ENCODE results near the gene TMEM117. TPM values are rescaled to one million over a fixed set of nuclear protein-coding genes. Genes with fewer than 3 reads are reported as not detected.

The TMEM117 gene
- total RNA-seq, 1 donor from 2014 or later = 35.3 TPM

- Mint-ChIP-seq H3K27me3 (ENCODE audit: low read depth) (no peaks in the 10 kb centered on the region), H3K9me3 (peaks cover 9% of the 10 kb centered on the region), H3K4me1 (peaks cover 8% of the 10 kb centered on the region)
Measured at GRCh38 chr12:44259890-44260289, 424.0 kb downstream of the TMEM117 start.

GRCh38 chr12:44260581-44260980, 424.7 kb downstream of the TMEM117 start:
- H3K9me3 Mint-ChIP-seq = peaks cover 9% of the 10 kb centered on the region
- H3K27ac Mint-ChIP-seq = no peak overlapping the region
- no peak overlapping the region for H3K4me3 Mint-ChIP-seq
- H3K4me1 Mint-ChIP-seq = peaks cover 8% of the 10 kb centered on the region
- H3K36me3 Mint-ChIP-seq = peaks cover 3% of the 10 kb centered on the region
- H3K27me3 Mint-ChIP-seq (ENCODE audit: low read depth) = no peaks in the 10 kb centered on the region
- DNase-seq (ENCODE audit: low spot score in 2 of 2, unreplicated experiment in 2 of 2) = no peak
- no peak for TF ChIP-seq CTCF (IDR thresholded peaks at IDR 0.05; ENCODE audit: unreplicated experiment)

More at GRCh38 chr12:44259890-44260289, 424.0 kb downstream of the TMEM117 start:
- TF ChIP-seq CTCF (IDR thresholded peaks at IDR 0.05; ENCODE audit: unreplicated experiment) = no peak
- DNase-seq (ENCODE audit: low spot score in 2 of 2, unreplicated experiment in 2 of 2) = no peak
- no peak overlapping the region for H3K4me3 Mint-ChIP-seq
- peaks cover 3% of the 10 kb centered on the region for H3K36me3 Mint-ChIP-seq
- H3K27ac Mint-ChIP-seq = no peak overlapping the region

GRCh38 chr12:44285321-44285960, 449.6 kb downstream of the TMEM117 start:
- no peaks in the 10 kb centered on the region for H3K4me1 Mint-ChIP-seq
- DNase-seq (ENCODE audit: low spot score in 2 of 2, unreplicated experiment in 2 of 2) = no peak
- peaks cover 8% of the 10 kb centered on the region for H3K9me3 Mint-ChIP-seq
- H3K4me3 Mint-ChIP-seq = no peak overlapping the region
- no peaks in the 10 kb centered on the region for H3K27me3 Mint-ChIP-seq (ENCODE audit: low read depth)
- no peak overlapping the region for H3K27ac Mint-ChIP-seq
- TF ChIP-seq CTCF (IDR thresholded peaks at IDR 0.05; ENCODE audit: unreplicated experiment) = no peak
- H3K36me3 Mint-ChIP-seq = peaks cover 9% of the 10 kb centered on the region

GRCh38 chr12:44286336-44286735, 450.5 kb downstream of the TMEM117 start:
- no peak overlapping the region for H3K27ac Mint-ChIP-seq
- no peak for DNase-seq (ENCODE audit: low spot score in 2 of 2, unreplicated experiment in 2 of 2)
- no peak for TF ChIP-seq CTCF (IDR thresholded peaks at IDR 0.05; ENCODE audit: unreplicated experiment)
- H3K4me3 Mint-ChIP-seq = no peak overlapping the region
- H3K36me3 Mint-ChIP-seq = peaks cover 10% of the 10 kb centered on the region
- no peaks in the 10 kb centered on the region for H3K27me3 Mint-ChIP-seq (ENCODE audit: low read depth)
- H3K4me1 Mint-ChIP-seq = no peaks in the 10 kb centered on the region
- peaks cover 11% of the 10 kb centered on the region for H3K9me3 Mint-ChIP-seq

- Mint-ChIP-seq H3K9me3 (peaks cover 13% of the 10 kb centered on the region), H3K27ac (no peak overlapping the region), H3K27me3 (ENCODE audit: low read depth) (no peaks in the 10 kb centered on the region), H3K4me3 (no peak overlapping the region), H3K36me3 (peaks cover 9% of the 10 kb centered on the region), H3K4me1 (no peaks in the 10 kb centered on the region)
- no peak for DNase-seq (ENCODE audit: low spot score in 2 of 2, unreplicated experiment in 2 of 2)
- TF ChIP-seq CTCF (IDR thresholded peaks at IDR 0.05; ENCODE audit: unreplicated experiment) = no peak
Measured at GRCh38 chr12:44286821-44287505, 451.1 kb downstream of the TMEM117 start.
